ENCODE measurements around the gene ADGRL1. TPM values are rescaled to one million over a fixed set of nuclear protein-coding genes. Genes with fewer than 3 reads are reported as not detected.
"Not testable (repeated sequence)": the region's sequence is repeated elsewhere in the genome, so short reads cannot be mapped to it uniquely, and the experiment has no call there.

The ADGRL1 gene
- total RNA-seq, 1 experiment from 2014 or later: 39.3 TPM

DNA sequence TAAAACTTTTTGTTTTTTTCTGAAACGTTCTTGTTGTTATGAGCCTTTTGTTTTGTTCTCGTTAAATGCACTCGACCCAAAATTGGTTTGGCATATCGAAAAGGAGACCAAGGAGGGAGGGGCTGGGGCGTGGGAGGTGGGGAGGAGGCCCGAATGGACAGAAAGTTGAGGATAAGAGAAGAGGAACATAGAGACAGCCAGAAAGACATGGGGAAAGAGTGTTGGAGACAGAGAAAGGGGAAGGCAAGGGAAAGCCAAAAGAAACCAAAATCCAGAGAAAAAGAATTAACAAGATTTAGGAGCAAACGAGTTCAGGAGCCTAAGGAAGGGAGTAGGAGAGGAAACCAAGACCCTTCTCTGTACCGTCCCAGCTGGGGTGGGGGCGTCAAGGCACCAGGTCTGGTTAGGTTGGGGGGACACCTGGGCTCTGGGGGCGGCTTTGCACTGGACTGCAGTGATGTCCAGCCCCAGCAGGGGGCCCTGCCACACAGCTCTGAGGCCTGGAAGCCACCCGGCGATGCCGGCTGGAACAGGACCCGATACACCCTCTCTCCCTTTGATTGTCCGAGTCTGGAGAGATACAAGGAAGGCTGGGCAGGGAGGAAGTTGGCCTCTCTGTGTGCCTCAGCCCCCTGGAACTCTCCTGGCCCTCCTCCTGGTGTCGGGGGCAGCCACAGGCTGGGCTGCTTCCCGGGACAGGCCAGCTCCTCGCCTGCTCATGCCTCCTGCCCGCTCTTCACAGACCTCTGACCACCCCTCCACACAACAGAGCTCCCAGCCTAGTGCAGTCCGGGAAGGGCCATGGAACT is 58.0 kb downstream of the ADGRL1 start:
- Histone ChIP-seq H3K4me3 (ENCODE audit: low read length) (no peak overlapping the region), H3K79me2 (ENCODE audit: low read length) (no peaks in the 10 kb centered on the region), H4K20me1 (ENCODE audit: low read length) (no peaks in the 10 kb centered on the region), H3K9me3 (ENCODE audit: low read length) (no peaks in the 10 kb centered on the region), H3K4me1 (ENCODE audit: insufficient read depth, low read length) (no peaks in the 10 kb centered on the region), H2AFZ (ENCODE audit: low read length) (peak overlapping the region; percentile 63), H3K4me2 (ENCODE audit: low read length) (peak overlapping the region; percentile 32), H3K27ac (ENCODE audit: low read length) (no peak overlapping the region), H3K9me2 (replicated peaks; ENCODE audit: low read length) (no peaks in the 10 kb centered on the region), H3F3A (ENCODE audit: low read length, unreplicated experiment) (no peaks in the 10 kb centered on the region), H3K9ac (ENCODE audit: low read length) (no peak overlapping the region), H3K36me3 (ENCODE audit: low read depth, low read length) (no peaks in the 10 kb centered on the region), H3K27me3 (ENCODE audit: low read length) (no peaks in the 10 kb centered on the region)
- CTCF ChIA-PET: interaction anchor here (0.8 to 1.3 kb wide), 3 partner anchors 11 to 200 kb away, joined by 3 to 5 read pairs (median 4); no protein-coding TSS in a partner anchor
- intact Hi-C loops (cut with micrococcal nuclease): loop anchor here (1.0 to 2.0 kb wide), 2 partner anchors 59 to 200 kb away; partner anchors contain the start of gene ADGRL1
- ATAC-seq (peak; percentile 89), DNase-seq (peak; percentile 77)
- POLR2A ChIA-PET (ENCODE audit: unreplicated experiment): no interaction called here
- BruUV-seq (replicated peaks): no TSS peak
- TF ChIP-seq EZH2phosphoT487 (IDR thresholded peaks at IDR 0.05; ENCODE audit: borderline replicate concordance, low read length): no peak
- TF ChIP-seq, protein P1, sequence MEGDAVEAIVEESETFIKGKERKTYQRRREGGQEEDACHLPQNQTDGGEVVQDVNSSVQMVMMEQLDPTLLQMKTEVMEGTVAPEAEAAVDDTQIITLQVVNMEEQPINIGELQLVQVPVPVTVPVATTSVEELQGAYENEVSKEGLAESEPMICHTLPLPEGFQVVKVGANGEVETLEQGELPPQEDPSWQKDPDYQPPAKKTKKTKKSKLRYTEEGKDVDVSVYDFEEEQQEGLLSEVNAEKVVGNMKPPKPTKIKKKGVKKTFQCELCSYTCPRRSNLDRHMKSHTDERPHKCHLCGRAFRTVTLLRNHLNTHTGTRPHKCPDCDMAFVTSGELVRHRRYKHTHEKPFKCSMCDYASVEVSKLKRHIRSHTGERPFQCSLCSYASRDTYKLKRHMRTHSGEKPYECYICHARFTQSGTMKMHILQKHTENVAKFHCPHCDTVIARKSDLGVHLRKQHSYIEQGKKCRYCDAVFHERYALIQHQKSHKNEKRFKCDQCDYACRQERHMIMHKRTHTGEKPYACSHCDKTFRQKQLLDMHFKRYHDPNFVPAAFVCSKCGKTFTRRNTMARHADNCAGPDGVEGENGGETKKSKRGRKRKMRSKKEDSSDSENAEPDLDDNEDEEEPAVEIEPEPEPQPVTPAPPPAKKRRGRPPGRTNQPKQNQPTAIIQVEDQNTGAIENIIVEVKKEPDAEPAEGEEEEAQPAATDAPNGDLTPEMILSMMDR (conservative IDR thresholded peaks at IDR 0.05; ENCODE audit: low read depth, low read length): peak; percentile 92
- no peak for TF ChIP-seq EZH2 (IDR thresholded peaks at IDR 0.05; ENCODE audit: low read length, unreplicated experiment)

DNA sequence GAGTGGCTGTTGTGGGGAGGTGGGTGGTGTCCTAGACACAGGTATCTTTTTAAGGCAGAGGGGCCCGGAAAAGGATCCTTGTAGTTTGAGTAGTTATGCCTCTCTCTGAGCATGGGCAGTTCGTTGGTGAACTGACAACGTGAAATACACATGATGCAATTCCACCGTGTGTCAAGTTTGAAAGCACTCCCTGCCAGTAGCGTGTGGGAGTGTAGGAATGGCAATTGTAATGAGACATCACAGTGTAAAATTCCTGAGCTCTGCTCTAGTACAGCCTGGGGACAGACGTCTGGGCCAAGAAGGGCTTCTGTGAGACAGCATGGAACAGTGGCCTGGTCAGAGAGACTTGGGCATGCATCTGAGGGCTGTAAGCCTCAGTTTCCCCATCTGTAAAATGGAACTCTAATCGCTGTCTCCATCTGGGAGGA is 59.2 kb downstream of the ADGRL1 start:
- H3K27ac ChIP-seq (ENCODE audit: low read length): no peak overlapping the region
- no peaks in the 10 kb centered on the region for H4K20me1 ChIP-seq (ENCODE audit: low read length)
- intact Hi-C loops (cut with micrococcal nuclease): no loop called here

DNA sequence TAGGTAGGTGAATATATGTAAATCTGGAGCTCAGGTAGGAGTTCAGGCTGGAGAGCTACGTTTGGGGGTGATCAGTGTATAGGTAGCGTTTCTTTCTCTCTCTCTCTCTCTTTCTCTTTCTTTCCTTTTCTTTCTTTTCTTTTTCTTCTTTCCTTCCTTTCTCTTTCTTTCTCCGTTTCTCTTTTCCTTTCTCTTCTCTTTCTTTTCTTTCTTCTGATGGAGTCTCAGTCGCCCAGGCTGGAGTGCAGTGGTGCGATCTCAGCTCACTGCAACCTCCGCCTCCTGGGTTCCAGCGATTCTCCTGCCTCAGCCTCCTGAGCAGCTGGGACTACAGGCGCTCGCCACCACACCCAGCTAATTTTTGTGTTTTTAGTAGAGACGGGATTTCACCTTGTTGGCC is 59.8 kb downstream of the ADGRL1 start:
- intact Hi-C loops (cut with micrococcal nuclease); H3K9me2 ChIP-seq (replicated peaks; ENCODE audit: low read length); H3K4me1 ChIP-seq (ENCODE audit: insufficient read depth, low read length); H3K27me3 ChIP-seq (ENCODE audit: low read length); H3F3A ChIP-seq (ENCODE audit: low read length, unreplicated experiment); POLR2A ChIA-PET (ENCODE audit: unreplicated experiment); ATAC-seq; BruUV-seq (replicated peaks); H4K20me1 ChIP-seq (ENCODE audit: low read length); H3K4me2 ChIP-seq (ENCODE audit: low read length); H3K79me2 ChIP-seq (ENCODE audit: low read length); H3K36me3 ChIP-seq (ENCODE audit: low read depth, low read length); H3K9ac ChIP-seq (ENCODE audit: low read length); H2AFZ ChIP-seq (ENCODE audit: low read length); H3K4me3 ChIP-seq (ENCODE audit: low read length); H3K9me3 ChIP-seq (ENCODE audit: low read length); DNase-seq; H3K27ac ChIP-seq (ENCODE audit: low read length): not testable (repeated sequence)
- CTCF ChIA-PET: interaction anchor here (1.6 kb wide), 1 partner anchor 10 kb away, joined by 8 read pairs; the partner anchor contains the start of gene ASF1B

More for the DNA sequence above, 59.2 kb downstream of the ADGRL1 start:
- no peaks in the 10 kb centered on the region for H3F3A ChIP-seq (ENCODE audit: low read length, unreplicated experiment)
- no peaks in the 10 kb centered on the region for H3K9me2 ChIP-seq (replicated peaks; ENCODE audit: low read length)
- DNase-seq (peak; percentile 16), ATAC-seq (no peak)
- no peaks in the 10 kb centered on the region for H3K36me3 ChIP-seq (ENCODE audit: low read depth, low read length)
- H3K9me3 ChIP-seq (ENCODE audit: low read length): no peaks in the 10 kb centered on the region
- no peaks in the 10 kb centered on the region for H3K27me3 ChIP-seq (ENCODE audit: low read length)
- no peak overlapping the region for H3K4me2 ChIP-seq (ENCODE audit: low read length)
- no peak overlapping the region for H2AFZ ChIP-seq (ENCODE audit: low read length)
- H3K4me3 ChIP-seq (ENCODE audit: low read length): no peak overlapping the region
- no peak for TF ChIP-seq EZH2 (IDR thresholded peaks at IDR 0.05; ENCODE audit: low read length, unreplicated experiment)
- TF ChIP-seq EZH2phosphoT487 (IDR thresholded peaks at IDR 0.05; ENCODE audit: borderline replicate concordance, low read length): no peak
- TF ChIP-seq, protein P1 (conservative IDR thresholded peaks at IDR 0.05; ENCODE audit: low read depth, low read length): no peak
- CTCF ChIA-PET: interaction anchor here (0.8 to 1.0 kb wide), 2 partner anchors 10 to 28 kb away, joined by 3 read pairs; partner anchors contain the start of gene ASF1B
- BruUV-seq (replicated peaks): no TSS peak
- H3K9ac ChIP-seq (ENCODE audit: low read length): no peak overlapping the region
- H3K79me2 ChIP-seq (ENCODE audit: low read length): no peaks in the 10 kb centered on the region
- POLR2A ChIA-PET (ENCODE audit: unreplicated experiment): no interaction called here
- H3K4me1 ChIP-seq (ENCODE audit: insufficient read depth, low read length): no peaks in the 10 kb centered on the region
